D721Med (cell line): ENCODE measurements around the gene E2F8.

Experiments
- DNase-seq: peaks from one replicate; pipeline ENCODE4 v3.0.0; 2011; ENCODE audit warnings: low spot score; ENCODE audit not compliant: insufficient read length
- FAIRE-seq: peaks from 2 replicates; lab custom pipeline; 2011; peaks lifted over from hg19 to GRCh38; lab: Jason Lieb, UNC
- TF ChIP-seq, protein P1 (sequence below): IDR thresholded peaks from 2 replicates; pipeline ENCODE4 v1.5.1; 2012; ENCODE audit warnings: mild to moderate bottlenecking, control low read depth; ENCODE audit not compliant: insufficient read depth; ENCODE audit errors: missing control alignments

The E2F8 gene

GRCh38 chr11:19187114-19187832 is 53.5 kb downstream of the E2F8 start:
- FAIRE-seq (no peak), DNase-seq (no peak)
- TF ChIP-seq, protein P1, sequence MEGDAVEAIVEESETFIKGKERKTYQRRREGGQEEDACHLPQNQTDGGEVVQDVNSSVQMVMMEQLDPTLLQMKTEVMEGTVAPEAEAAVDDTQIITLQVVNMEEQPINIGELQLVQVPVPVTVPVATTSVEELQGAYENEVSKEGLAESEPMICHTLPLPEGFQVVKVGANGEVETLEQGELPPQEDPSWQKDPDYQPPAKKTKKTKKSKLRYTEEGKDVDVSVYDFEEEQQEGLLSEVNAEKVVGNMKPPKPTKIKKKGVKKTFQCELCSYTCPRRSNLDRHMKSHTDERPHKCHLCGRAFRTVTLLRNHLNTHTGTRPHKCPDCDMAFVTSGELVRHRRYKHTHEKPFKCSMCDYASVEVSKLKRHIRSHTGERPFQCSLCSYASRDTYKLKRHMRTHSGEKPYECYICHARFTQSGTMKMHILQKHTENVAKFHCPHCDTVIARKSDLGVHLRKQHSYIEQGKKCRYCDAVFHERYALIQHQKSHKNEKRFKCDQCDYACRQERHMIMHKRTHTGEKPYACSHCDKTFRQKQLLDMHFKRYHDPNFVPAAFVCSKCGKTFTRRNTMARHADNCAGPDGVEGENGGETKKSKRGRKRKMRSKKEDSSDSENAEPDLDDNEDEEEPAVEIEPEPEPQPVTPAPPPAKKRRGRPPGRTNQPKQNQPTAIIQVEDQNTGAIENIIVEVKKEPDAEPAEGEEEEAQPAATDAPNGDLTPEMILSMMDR = no peak

DNA sequence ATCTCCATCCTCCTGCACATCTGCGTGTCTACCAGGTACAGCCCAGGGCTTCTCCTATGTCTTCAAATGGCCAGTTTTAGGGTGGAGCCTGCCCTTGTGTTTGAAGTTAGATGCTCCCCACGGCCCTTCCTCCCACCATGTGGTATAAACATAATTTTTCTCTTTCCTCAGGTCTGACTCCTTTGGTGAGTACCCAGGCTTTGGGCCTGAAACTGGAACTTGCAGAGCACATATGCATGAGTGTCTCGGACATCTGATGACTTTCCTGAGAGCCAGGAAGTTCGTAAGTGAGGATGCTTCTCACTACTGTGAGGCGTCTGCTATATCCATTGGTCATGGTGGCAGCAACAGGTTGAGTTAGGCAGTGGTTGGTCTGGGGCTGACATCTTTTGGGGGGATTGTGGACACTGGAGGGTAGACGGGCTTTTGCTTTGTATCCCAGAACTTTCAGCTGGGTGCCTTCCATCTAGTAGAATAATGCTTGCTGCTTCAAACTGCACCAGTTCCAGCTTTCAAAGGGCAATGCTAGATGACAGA is 55.2 kb downstream of the E2F8 start:
- no peak for DNase-seq
- no peak for FAIRE-seq
- TF ChIP-seq, protein P1 = no peak

- TF ChIP-seq, protein P1 = no peak
- DNase-seq = no peak
- no peak for FAIRE-seq
These were observed 55.7 kb downstream of the E2F8 start for GRCh38 chr11:19185036-19185435.

GRCh38 chr11:19183646-19184045 is 57.1 kb downstream of the E2F8 start:
- no peak for DNase-seq
- no peak for FAIRE-seq
- TF ChIP-seq, protein P1 = no peak

GRCh38 chr11:19181531-19182261 is 59.0 kb downstream of the E2F8 start:
- TF ChIP-seq, protein P1 = no peak
- no peak for DNase-seq
- FAIRE-seq = no peak

DNA sequence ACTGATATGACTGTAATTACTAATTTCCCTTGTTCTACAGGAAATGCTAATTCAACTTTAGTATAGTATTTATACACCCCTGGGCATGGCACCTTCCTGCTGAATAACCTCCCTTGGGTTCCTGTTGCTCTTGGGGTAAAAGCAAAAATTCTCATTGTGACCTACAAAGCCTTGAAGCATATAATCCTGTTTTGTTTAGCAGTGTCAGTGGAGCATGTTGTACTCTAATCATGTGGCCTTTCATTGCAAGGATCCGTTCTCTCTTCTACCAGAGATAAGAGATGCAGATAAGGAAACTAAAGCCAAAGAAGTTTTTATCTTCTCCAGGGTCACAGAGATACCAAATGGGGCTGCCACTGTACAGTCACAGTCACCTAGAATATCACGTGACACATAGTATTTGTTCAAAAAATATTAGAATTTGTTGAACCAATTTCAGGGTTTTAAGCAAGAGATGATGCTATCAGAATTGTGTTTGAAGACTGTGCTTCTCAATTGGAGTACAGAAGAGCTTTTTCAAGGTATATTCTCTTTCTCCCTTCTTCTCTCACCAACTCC is 64.0 kb downstream of the E2F8 start:
- DNase-seq = no peak
- TF ChIP-seq, protein P1 = no peak
- FAIRE-seq = no peak
